Activated T-cell treated with anti-CD3 and anti-CD28 coated beads for 48 hours (primary cell): ENCODE results near the gene DCTN4.

Source experiments
- DNase-seq: peaks from one replicate; pipeline ENCODE4 v3.0.0-alpha.2; 2020; ENCODE audit warnings: low read depth

Gene DCTN4

GRCh38 chr5:150738862-150739261 lies 20.0 kb downstream of the DCTN4 start:
- DNase-seq: no peak

GRCh38 chr5:150734579-150735384 lies 24.0 kb downstream of the DCTN4 start:
- peak; percentile 14 for DNase-seq

- no peak for DNase-seq
These were observed 27.1 kb downstream of the DCTN4 start for GRCh38 chr5:150731669-150732242.

GRCh38 chr5:150729859-150730258 lies 29.0 kb downstream of the DCTN4 start:
- no peak for DNase-seq

GRCh38 chr5:150723845-150724244 lies 35.0 kb downstream of the DCTN4 start:
- DNase-seq: no peak

- no peak for DNase-seq
These were observed 48.7 kb downstream of the DCTN4 start for GRCh38 chr5:150710165-150710564.

- no peak for DNase-seq
These were observed 51.9 kb downstream of the DCTN4 start for GRCh38 chr5:150706776-150707390.

- no peak for DNase-seq
These were observed 55.1 kb downstream of the DCTN4 start for GRCh38 chr5:150703762-150704161.

- DNase-seq: peak; percentile 84
These were observed 58.0 kb downstream of the DCTN4 start, which contains the start of gene RBM22 for GRCh38 chr5:150700594-150701377. RBM22 (minus strand) TSS chr5:150701062; CDS start chr5:150700985, 77 bp downstream.

- no peak for DNase-seq
These were observed 58.6 kb downstream of the DCTN4 start for GRCh38 chr5:150700246-150700593.

- DNase-seq: no peak
These were observed 64.2 kb downstream of the DCTN4 start for GRCh38 chr5:150694612-150695011.

GRCh38 chr5:150692276-150692675 lies 66.5 kb downstream of the DCTN4 start:
- no peak for DNase-seq

GRCh38 chr5:150690760-150691159 lies 68.1 kb downstream of the DCTN4 start:
- no peak for DNase-seq

- DNase-seq: no peak
These were observed 69.7 kb downstream of the DCTN4 start for GRCh38 chr5:150689120-150689519.

GRCh38 chr5:150676578-150676977 lies 82.2 kb downstream of the DCTN4 start:
- no peak for DNase-seq

GRCh38 chr5:150675069-150675468 lies 83.7 kb downstream of the DCTN4 start:
- DNase-seq: no peak

GRCh38 chr5:150674341-150674821 lies 84.4 kb downstream of the DCTN4 start:
- DNase-seq: no peak

GRCh38 chr5:150672884-150673275 lies 85.9 kb downstream of the DCTN4 start:
- DNase-seq: no peak

GRCh38 chr5:150672237-150672883 lies 86.5 kb downstream of the DCTN4 start:
- DNase-seq: peak; percentile 18

GRCh38 chr5:150671509-150672236 lies 87.1 kb downstream of the DCTN4 start:
- no peak for DNase-seq

- DNase-seq: no peak
These were observed 87.9 kb downstream of the DCTN4 start for GRCh38 chr5:150670948-150671310.
